NB4 (cell line): ENCODE results near the gene ZNF587.

Experiments used
- MYC ChIP-seq: IDR thresholded peaks from 2 replicates; pipeline ENCODE4 v1.6.1; 2011; ENCODE audit warnings: low read depth, low read length
- POLR2A ChIP-seq: IDR thresholded peaks from 2 replicates; pipeline ENCODE4 v1.6.1; 2011; ENCODE audit warnings: mild to moderate bottlenecking; ENCODE audit not compliant: insufficient read length; ENCODE audit errors: extremely low read depth
- TF ChIP-seq, protein P1 (sequence below): IDR thresholded peaks from one replicate; pipeline ENCODE4 v1.5.1; 2012; ENCODE audit warnings: low read depth, low read length
- TF ChIP-seq, protein P2 (sequence below): IDR thresholded peaks from 2 replicates; pipeline ENCODE4 v1.6.1; 2011; ENCODE audit warnings: low read depth, low read length

DNA sequence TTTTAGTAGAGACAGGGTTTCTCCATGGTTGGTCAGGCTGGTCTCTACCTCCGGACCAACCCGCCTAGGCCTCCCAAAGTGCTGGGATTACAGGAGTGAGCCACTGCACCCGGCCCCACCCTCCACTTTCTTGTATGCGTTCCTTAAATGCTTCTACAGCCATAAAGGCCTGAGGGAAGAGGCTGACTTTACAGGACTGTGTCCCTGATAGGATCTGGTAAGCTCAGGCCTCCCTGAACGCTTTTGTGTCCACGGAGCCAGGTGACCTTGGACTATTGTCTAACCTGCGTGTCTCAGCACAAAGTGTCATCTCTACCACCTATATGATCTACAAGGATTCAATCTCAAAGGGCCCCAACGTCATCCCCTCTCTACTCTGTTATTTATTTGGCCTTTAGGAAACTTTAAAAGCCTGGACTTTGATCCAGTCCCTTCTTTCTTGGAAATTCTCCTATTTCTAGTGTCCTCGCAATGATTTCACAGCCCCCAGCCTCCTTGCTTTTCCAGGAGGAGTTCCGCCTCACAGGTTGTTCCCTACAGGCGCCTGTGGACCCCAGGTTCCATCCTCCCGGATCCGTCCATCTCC is 35.6 kb upstream of the ZNF587 start:
- TF ChIP-seq, protein P1, sequence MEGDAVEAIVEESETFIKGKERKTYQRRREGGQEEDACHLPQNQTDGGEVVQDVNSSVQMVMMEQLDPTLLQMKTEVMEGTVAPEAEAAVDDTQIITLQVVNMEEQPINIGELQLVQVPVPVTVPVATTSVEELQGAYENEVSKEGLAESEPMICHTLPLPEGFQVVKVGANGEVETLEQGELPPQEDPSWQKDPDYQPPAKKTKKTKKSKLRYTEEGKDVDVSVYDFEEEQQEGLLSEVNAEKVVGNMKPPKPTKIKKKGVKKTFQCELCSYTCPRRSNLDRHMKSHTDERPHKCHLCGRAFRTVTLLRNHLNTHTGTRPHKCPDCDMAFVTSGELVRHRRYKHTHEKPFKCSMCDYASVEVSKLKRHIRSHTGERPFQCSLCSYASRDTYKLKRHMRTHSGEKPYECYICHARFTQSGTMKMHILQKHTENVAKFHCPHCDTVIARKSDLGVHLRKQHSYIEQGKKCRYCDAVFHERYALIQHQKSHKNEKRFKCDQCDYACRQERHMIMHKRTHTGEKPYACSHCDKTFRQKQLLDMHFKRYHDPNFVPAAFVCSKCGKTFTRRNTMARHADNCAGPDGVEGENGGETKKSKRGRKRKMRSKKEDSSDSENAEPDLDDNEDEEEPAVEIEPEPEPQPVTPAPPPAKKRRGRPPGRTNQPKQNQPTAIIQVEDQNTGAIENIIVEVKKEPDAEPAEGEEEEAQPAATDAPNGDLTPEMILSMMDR, result no peak
- TF ChIP-seq, protein P2, sequence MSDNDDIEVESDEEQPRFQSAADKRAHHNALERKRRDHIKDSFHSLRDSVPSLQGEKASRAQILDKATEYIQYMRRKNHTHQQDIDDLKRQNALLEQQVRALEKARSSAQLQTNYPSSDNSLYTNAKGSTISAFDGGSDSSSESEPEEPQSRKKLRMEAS, result no peak
- TF ChIP-seq POLR2A (no peak), MYC (no peak)
